ENCODE measurements around the gene CADPS.
"Not testable (repeated sequence)": the region's sequence is repeated elsewhere in the genome, so short reads cannot be mapped to it uniquely, and the experiment has no call there.

The CADPS gene

GRCh38 chr3:62607287-62608029 lies 267.8 kb downstream of the CADPS start:
- DNase-seq (ENCODE audit: extremely low spot score, insufficient read length, low read depth) = no peak
- FAIRE-seq = no peak

- no peak for FAIRE-seq
- DNase-seq (ENCODE audit: extremely low spot score, insufficient read length, low read depth) = no peak
Measured at GRCh38 chr3:62605413-62606068, 269.7 kb downstream of the CADPS start.

GRCh38 chr3:62604751-62605351 lies 270.4 kb downstream of the CADPS start:
- DNase-seq (ENCODE audit: extremely low spot score, insufficient read length, low read depth) (no peak), FAIRE-seq (no peak)

GRCh38 chr3:62604298-62604697 lies 270.9 kb downstream of the CADPS start:
- FAIRE-seq (no peak), DNase-seq (ENCODE audit: extremely low spot score, insufficient read length, low read depth) (no peak)

GRCh38 chr3:62602987-62603386 lies 272.2 kb downstream of the CADPS start:
- FAIRE-seq = no peak
- DNase-seq (ENCODE audit: extremely low spot score, insufficient read length, low read depth) = no peak

- FAIRE-seq (no peak), DNase-seq (ENCODE audit: extremely low spot score, insufficient read length, low read depth) (no peak)
Measured at GRCh38 chr3:62602129-62602770, 273.0 kb downstream of the CADPS start.

- DNase-seq (ENCODE audit: extremely low spot score, insufficient read length, low read depth) (no peak), FAIRE-seq (no peak)
Measured at GRCh38 chr3:62601238-62602070, 273.8 kb downstream of the CADPS start.

GRCh38 chr3:62600033-62600432 lies 275.2 kb downstream of the CADPS start:
- no peak for FAIRE-seq

GRCh38 chr3:62597491-62597890 lies 277.7 kb downstream of the CADPS start:
- FAIRE-seq (no peak), DNase-seq (ENCODE audit: extremely low spot score, insufficient read length, low read depth) (no peak)

More at GRCh38 chr3:62600033-62600432, 275.2 kb downstream of the CADPS start:
- DNase-seq (ENCODE audit: extremely low spot score, insufficient read length, low read depth) = no peak

GRCh38 chr3:62592408-62592807 lies 282.8 kb downstream of the CADPS start:
- FAIRE-seq (no peak), DNase-seq (ENCODE audit: extremely low spot score, insufficient read length, low read depth) (no peak)

- DNase-seq (ENCODE audit: extremely low spot score, insufficient read length, low read depth) = no peak
- FAIRE-seq = no peak
Measured at GRCh38 chr3:62589078-62589477, 286.1 kb downstream of the CADPS start.

GRCh38 chr3:62587579-62588031 lies 287.6 kb downstream of the CADPS start:
- FAIRE-seq = no peak
- no peak for DNase-seq (ENCODE audit: extremely low spot score, insufficient read length, low read depth)

GRCh38 chr3:62587169-62587568 lies 288.0 kb downstream of the CADPS start:
- FAIRE-seq = no peak
- no peak for DNase-seq (ENCODE audit: extremely low spot score, insufficient read length, low read depth)

GRCh38 chr3:62586356-62586755 lies 288.9 kb downstream of the CADPS start:
- no peak for DNase-seq (ENCODE audit: extremely low spot score, insufficient read length, low read depth)
- FAIRE-seq = no peak

GRCh38 chr3:62585861-62586260 lies 289.4 kb downstream of the CADPS start:
- DNase-seq (ENCODE audit: extremely low spot score, insufficient read length, low read depth) (no peak), FAIRE-seq (no peak)

GRCh38 chr3:62584636-62585035 lies 290.6 kb downstream of the CADPS start:
- FAIRE-seq (no peak), DNase-seq (ENCODE audit: extremely low spot score, insufficient read length, low read depth) (no peak)

- DNase-seq (ENCODE audit: extremely low spot score, insufficient read length, low read depth) (no peak), FAIRE-seq (no peak)
Measured at GRCh38 chr3:62582495-62583172, 292.6 kb downstream of the CADPS start.

GRCh38 chr3:62580485-62580884 lies 294.7 kb downstream of the CADPS start:
- FAIRE-seq; DNase-seq (ENCODE audit: extremely low spot score, insufficient read length, low read depth): not testable (repeated sequence)

- DNase-seq (ENCODE audit: extremely low spot score, insufficient read length, low read depth) (no peak), FAIRE-seq (no peak)
Measured at GRCh38 chr3:62577153-62577552, 298.1 kb downstream of the CADPS start.

Data from GM18507 (cell line).